Peyer's patch (tissue), 4 donors: ENCODE data around the gene ACTL10.

Source experiments
- CTCF ChIP-seq, 6 experiments: fragments of 450-650 bp in 4 of 6; fragments of 200-600 bp in 2 of 6; sonication (generic) in 1 of 6; IDR thresholded peaks; one replicate each; pipeline ENCODE4 v1.5.1; 2017 to 2019; ENCODE audit warnings: antibody characterized with exemption in 6 of 6, mild to moderate bottlenecking in 3 of 6, moderate library complexity in 1 of 6
- POLR2A ChIP-seq, 2 donors: fragments of 450-650 bp; IDR thresholded peaks; one replicate each; pipeline ENCODE4 v1.5.1; 2017; ENCODE audit warnings: antibody characterized with exemption in 2 of 2, mild to moderate bottlenecking in 2 of 2, moderate library complexity in 2 of 2

GRCh38 chr20:33689973-33690372, 23.2 kb downstream of the ACTL10 start:
- no peak for TF ChIP-seq CTCF (IDR thresholded peaks at IDR 0.05)
- no peak for TF ChIP-seq POLR2A (IDR thresholded peaks at IDR 0.05)
